IMR-90 (cell line): ENCODE results near the gene LHPP.

ENCODE experiments used
- BHLHE40 ChIP-seq: fragments of 150-350 bp; IDR thresholded peaks from 2 replicates; pipeline ENCODE4 v1.6.1; 2016; ENCODE audit warnings: mild to moderate bottlenecking, low read depth, low read length
- CHD1 ChIP-seq: IDR thresholded peaks from 2 replicates; pipeline ENCODE4 v1.6.1; 2012; ENCODE audit warnings: low read depth, low read length, improper control_type of control experiment
- MAFK ChIP-seq: IDR thresholded peaks from 2 replicates; pipeline ENCODE4 v1.6.1; 2012; ENCODE audit warnings: low read depth, low read length, improper control_type of control experiment
- MAZ ChIP-seq: IDR thresholded peaks from 2 replicates; pipeline ENCODE4 v1.6.1; 2012; ENCODE audit warnings: low read depth, mild to moderate bottlenecking, low read length, improper control_type of control experiment, moderate library complexity, borderline replicate concordance
- MXI1 ChIP-seq: IDR thresholded peaks from 2 replicates; pipeline ENCODE4 v1.6.1; 2012; ENCODE audit warnings: low read depth, mild to moderate bottlenecking, low read length, moderate library complexity, borderline replicate concordance
- POLR2A ChIP-seq: IDR thresholded peaks from 2 replicates; pipeline ENCODE4 v1.6.1; 2012; ENCODE audit warnings: mild to moderate bottlenecking, low read depth, low read length
- RAD21 ChIP-seq: IDR thresholded peaks from 2 replicates; pipeline ENCODE4 v1.6.1; 2012; ENCODE audit warnings: low read length, improper control_type of control experiment
- RCOR1 ChIP-seq: IDR thresholded peaks from 2 replicates; pipeline ENCODE4 v1.6.1; 2012; ENCODE audit warnings: mild to moderate bottlenecking, low read length, improper control_type of control experiment; ENCODE audit not compliant: insufficient replicate concordance
- RFX5 ChIP-seq: IDR thresholded peaks from 2 replicates; pipeline ENCODE4 v1.8.0; 2012; ENCODE audit warnings: low read depth, mild to moderate bottlenecking, low read length, moderate library complexity
- SMC3 ChIP-seq: fragments of 150-350 bp; IDR thresholded peaks from 2 replicates; pipeline ENCODE4 v1.6.1; 2016; ENCODE audit warnings: low read depth, mild to moderate bottlenecking, antibody characterized with exemption, low read length, moderate library complexity
- USF2 ChIP-seq: fragments of 150-350 bp; IDR thresholded peaks from 2 replicates; pipeline ENCODE4 v1.6.1; 2017; ENCODE audit warnings: mild to moderate bottlenecking, antibody characterized with exemption, low read length, low read depth
- TF ChIP-seq, protein P1 (sequence below): conservative IDR thresholded peaks from 2 replicates; pipeline ENCODE4 v1.5.1; 2012; ENCODE audit warnings: mild to moderate bottlenecking, low read depth, low read length, improper control_type of control experiment
- TF ChIP-seq, protein P2 (sequence below): fragments of 150-350 bp; IDR thresholded peaks from 2 replicates; pipeline ENCODE4 v1.6.1; 2016; ENCODE audit warnings: low read depth, mild to moderate bottlenecking, low read length, moderate library complexity, borderline replicate concordance

DNA sequence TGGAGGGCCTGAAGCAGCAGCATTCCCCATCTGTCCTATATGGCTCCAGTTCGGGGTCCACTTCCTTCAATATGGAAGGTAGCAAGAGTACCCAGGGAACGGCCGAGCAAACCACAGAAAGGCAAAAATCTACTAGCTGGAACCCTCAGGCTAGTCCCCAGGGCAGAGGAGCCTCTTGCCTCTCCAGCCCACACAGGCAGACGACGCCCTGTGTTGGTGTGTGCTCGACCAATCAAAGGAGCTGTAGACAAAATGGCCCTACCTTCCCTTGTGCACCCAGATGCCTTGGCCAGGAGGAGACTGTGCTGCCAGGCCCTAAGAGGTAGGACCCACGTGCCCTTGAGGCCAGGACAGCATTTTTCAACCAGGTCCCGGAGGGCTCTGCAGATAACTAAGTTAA, 191.1 kb downstream of the LHPP start:
- TF ChIP-seq, protein P1, sequence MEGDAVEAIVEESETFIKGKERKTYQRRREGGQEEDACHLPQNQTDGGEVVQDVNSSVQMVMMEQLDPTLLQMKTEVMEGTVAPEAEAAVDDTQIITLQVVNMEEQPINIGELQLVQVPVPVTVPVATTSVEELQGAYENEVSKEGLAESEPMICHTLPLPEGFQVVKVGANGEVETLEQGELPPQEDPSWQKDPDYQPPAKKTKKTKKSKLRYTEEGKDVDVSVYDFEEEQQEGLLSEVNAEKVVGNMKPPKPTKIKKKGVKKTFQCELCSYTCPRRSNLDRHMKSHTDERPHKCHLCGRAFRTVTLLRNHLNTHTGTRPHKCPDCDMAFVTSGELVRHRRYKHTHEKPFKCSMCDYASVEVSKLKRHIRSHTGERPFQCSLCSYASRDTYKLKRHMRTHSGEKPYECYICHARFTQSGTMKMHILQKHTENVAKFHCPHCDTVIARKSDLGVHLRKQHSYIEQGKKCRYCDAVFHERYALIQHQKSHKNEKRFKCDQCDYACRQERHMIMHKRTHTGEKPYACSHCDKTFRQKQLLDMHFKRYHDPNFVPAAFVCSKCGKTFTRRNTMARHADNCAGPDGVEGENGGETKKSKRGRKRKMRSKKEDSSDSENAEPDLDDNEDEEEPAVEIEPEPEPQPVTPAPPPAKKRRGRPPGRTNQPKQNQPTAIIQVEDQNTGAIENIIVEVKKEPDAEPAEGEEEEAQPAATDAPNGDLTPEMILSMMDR: no peak
- TF ChIP-seq POLR2A (no peak), BHLHE40 (no peak), RFX5 (no peak), SMC3 (no peak), USF2 (no peak), MAZ (no peak), RCOR1 (no peak), CHD1 (no peak), MXI1 (no peak), RAD21 (no peak), MAFK (no peak)
- TF ChIP-seq, protein P2, sequence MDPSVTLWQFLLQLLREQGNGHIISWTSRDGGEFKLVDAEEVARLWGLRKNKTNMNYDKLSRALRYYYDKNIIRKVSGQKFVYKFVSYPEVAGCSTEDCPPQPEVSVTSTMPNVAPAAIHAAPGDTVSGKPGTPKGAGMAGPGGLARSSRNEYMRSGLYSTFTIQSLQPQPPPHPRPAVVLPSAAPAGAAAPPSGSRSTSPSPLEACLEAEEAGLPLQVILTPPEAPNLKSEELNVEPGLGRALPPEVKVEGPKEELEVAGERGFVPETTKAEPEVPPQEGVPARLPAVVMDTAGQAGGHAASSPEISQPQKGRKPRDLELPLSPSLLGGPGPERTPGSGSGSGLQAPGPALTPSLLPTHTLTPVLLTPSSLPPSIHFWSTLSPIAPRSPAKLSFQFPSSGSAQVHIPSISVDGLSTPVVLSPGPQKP: no peak
